Measurements from ENCODE around the gene TOX2.

The TOX2 gene

DNA sequence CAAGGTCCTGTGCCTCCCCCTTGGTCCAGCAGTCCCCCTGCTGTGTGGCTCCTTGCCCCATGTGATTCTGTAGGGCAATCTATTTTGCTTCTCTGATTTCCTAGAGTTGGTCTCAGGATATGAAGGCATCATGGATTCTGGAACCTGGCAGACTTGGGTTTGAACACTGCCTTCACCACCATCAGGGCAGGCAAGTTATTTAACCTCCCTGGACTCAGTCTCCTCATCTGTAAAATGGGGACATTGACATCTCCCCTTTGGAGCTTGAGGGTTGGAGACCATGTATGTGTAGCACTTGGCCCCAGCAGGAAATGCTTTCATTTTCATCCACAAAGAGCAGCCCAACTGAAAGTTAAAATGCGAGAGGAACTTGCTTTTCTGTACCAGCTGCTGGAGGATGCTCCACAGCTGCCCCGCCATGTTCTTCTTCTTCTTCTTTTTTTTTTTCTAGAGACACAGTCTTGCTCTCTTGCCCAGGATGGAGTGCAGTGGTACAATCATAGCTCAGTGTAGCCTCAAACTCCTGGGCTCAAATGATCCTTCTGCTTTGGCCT, 6.7 kb downstream of the TOX2 start:
- no peak for DNase-seq (ENCODE audit: low read depth)
- H3K4me3 ChIP-seq (ENCODE audit: low read length), result no peak overlapping the region
- TF ChIP-seq, protein P1, sequence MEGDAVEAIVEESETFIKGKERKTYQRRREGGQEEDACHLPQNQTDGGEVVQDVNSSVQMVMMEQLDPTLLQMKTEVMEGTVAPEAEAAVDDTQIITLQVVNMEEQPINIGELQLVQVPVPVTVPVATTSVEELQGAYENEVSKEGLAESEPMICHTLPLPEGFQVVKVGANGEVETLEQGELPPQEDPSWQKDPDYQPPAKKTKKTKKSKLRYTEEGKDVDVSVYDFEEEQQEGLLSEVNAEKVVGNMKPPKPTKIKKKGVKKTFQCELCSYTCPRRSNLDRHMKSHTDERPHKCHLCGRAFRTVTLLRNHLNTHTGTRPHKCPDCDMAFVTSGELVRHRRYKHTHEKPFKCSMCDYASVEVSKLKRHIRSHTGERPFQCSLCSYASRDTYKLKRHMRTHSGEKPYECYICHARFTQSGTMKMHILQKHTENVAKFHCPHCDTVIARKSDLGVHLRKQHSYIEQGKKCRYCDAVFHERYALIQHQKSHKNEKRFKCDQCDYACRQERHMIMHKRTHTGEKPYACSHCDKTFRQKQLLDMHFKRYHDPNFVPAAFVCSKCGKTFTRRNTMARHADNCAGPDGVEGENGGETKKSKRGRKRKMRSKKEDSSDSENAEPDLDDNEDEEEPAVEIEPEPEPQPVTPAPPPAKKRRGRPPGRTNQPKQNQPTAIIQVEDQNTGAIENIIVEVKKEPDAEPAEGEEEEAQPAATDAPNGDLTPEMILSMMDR (conservative IDR thresholded peaks at IDR 0.05; ENCODE audit: low read depth, low read length), result no peak

DNA sequence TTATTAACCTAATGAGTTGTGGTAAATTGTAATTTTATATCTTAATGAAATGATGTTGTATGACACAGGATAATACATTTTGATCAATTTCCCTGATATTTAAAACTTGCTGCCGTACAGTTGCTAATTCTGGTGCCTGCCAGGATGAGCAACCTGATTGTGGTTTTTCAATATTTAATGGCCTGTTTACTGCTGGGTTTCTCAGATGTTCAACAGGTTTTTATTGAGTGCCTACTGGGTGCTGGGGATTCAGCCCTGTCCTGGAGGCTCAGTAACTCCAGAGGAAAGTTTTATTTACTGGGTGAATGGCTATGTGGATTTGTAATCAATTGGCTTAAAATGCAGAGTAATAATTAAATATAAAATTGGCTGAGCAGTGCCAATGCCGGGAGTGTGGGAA, 8.0 kb downstream of the TOX2 start:
- H3K4me3 ChIP-seq (ENCODE audit: low read length), result no peak overlapping the region
- DNase-seq (ENCODE audit: low read depth), result no peak
- TF ChIP-seq, protein P1 (conservative IDR thresholded peaks at IDR 0.05; ENCODE audit: low read depth, low read length), result no peak

DNA sequence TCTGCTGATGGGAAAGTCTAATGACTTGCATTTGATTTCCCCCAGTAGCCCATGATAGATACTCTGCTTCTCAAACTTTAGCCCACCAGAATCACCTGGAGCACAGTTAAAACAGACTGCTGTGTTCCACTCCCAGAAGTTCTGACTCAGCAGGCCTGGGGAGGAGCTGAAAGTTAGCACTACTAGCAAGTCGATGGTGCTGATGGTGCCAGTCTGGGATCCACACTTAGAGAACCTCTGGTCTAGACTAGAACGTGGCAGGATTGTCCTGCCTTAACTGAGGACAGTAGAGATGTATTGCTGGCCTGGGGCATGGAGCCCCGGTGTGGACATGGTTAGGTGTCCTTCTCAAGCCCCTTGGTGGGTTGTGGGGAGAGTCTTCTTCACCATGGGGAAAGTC, 8.7 kb downstream of the TOX2 start:
- no peak overlapping the region for H3K4me3 ChIP-seq (ENCODE audit: low read length)
- DNase-seq (ENCODE audit: low read depth), result no peak
- TF ChIP-seq, protein P1 (conservative IDR thresholded peaks at IDR 0.05; ENCODE audit: low read depth, low read length), result no peak

DNA sequence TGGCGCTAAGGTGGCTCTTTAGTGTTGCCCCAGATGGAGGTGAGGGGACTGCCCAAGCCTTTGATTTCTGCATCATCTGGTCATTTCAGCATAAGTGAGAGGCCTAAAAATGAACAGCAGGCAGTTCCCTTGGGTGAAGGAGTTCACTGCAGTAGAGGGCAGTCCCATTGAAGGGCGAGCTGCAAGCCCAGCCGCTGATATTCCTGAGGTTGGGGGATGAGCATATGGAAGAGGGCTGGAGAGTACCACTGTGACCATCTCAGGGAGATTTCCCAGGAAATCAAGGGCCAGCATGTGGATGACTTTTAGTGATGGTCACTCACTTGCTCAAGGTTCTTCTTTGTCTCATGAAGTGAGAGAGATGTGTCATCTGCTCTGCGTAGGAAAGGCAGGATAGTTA, 9.3 kb downstream of the TOX2 start:
- no peak for DNase-seq (ENCODE audit: low read depth)
- H3K4me3 ChIP-seq (ENCODE audit: low read length), result no peak overlapping the region
- TF ChIP-seq, protein P1 (conservative IDR thresholded peaks at IDR 0.05; ENCODE audit: low read depth, low read length), result no peak

DNA sequence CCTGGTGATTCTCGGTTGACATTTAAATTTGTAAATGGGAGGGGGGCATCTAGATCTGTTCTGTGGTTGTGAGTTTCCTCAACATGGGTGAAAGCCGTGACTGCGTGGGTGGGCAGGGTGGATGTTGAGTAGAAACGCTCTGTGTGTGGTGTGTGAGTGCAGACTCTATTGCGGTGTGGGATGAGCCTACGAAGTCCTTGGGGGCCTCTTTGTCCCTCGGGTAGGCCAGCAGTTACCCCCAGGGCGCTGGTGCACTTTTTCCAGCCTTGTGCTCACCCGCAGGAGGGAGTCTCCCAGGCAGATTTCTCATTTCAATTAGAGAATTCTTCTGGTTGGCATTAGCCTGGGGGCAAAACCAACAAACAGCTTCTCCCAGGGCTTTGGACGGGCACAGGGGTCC, 10.6 kb downstream of the TOX2 start:
- DNase-seq (ENCODE audit: low read depth), result no peak
- TF ChIP-seq, protein P1 (conservative IDR thresholded peaks at IDR 0.05; ENCODE audit: low read depth, low read length), result no peak
- H3K4me3 ChIP-seq (ENCODE audit: low read length), result no peak overlapping the region

DNA sequence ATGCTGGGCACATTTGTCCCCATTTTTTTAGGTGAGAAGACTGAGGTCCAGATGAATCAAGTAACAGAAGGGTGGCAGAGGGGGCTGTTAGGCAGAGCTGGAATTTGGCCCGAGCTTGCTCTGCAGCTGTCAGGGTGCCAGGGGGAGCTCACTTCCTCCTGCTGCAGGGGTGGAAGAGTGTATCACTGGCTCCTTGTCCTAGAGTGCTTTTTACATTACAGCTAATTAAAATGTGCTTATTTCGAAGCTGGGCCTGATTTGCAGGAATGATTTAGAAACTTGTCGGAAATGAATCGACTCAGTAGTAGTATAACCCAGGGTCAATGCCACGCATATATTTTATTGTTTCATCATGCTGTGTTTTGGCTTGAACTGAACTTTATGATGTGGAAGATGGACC, 11.1 kb downstream of the TOX2 start:
- TF ChIP-seq, protein P1 (conservative IDR thresholded peaks at IDR 0.05; ENCODE audit: low read depth, low read length), result no peak
- DNase-seq (ENCODE audit: low read depth), result no peak
- H3K4me3 ChIP-seq (ENCODE audit: low read length), result no peak overlapping the region

DNA sequence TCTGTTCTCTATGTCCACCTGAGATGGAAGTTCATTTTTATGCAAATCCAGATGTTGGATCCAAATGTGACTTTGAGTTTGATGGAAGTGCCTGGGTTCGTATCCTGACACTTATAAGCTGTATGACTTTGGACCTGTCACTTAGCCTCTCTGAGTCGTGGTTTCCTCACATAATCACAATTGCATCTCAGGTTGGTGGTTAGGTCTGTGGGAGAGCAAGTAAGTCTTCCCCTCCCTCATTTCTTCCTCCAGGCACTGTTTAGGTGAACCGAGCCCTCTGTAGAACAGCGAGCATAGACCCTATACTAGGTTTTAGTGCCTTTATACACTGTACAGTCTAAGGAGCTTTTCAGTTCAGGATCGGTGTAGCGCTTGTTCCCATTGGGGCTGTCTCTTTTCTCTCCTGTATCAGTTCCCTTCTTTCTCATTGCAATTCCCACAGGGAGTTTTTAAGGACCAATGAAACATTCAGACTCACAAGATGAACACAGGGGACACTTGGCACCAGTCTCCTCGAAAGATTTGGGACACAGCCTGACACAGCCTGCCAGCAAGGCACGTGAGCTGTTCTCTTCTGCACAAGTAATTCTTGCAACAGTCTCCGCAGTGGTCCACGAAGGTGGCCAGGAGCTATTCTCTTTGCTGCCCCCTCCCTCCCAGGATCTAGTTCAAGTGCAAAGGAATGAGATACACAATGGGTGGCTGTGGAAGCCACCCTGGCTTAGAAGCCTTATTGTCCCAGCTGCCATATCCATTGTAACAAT, 11.8 kb downstream of the TOX2 start:
- no peak overlapping the region for H3K4me3 ChIP-seq (ENCODE audit: low read length)
- TF ChIP-seq, protein P1 (conservative IDR thresholded peaks at IDR 0.05; ENCODE audit: low read depth, low read length), result no peak
- no peak for DNase-seq (ENCODE audit: low read depth)
